ENCODE measurements around the gene SLC26A11. TPM values are rescaled to one million over a fixed set of nuclear protein-coding genes. Genes with fewer than 3 reads are reported as not detected.
A peak's percentile ranks its signal among the peaks of the same experiment; 100 is the strongest.

Gene SLC26A11
- polyA plus RNA-seq, 4 donors = 19.8 to 35.2 (median 28.0) TPM

- DNase-seq (ENCODE audit: low read depth in 4 of 4, low spot score in 2 of 4) = no peak
These were observed 57.8 kb downstream of the SLC26A11 start for GRCh38 chr17:80277751-80278671.

- DNase-seq (ENCODE audit: low read depth in 4 of 4, low spot score in 2 of 4) = no peak
These were observed 59.7 kb downstream of the SLC26A11 start for GRCh38 chr17:80279895-80280294.

DNA sequence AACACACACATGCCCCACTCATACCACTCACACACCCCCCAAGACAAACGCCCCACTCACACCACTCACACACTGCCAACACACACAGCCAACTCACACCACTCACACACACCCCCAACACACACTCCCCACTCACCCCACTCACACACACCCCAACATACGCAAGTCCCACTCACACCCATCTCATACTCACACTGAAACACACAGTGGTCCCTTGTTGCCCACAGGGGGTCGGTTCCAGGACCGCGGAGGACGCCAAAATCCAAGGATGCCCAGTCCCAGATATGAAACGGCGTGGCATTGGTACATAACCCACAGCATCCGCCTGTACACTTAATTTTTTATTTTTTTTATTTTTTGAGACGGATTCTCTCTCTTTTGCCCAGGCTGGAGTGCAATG, 61.3 kb downstream of the SLC26A11 start:
- no peak for DNase-seq (ENCODE audit: low read depth in 4 of 4, low spot score in 2 of 4)

GRCh38 chr17:80283116-80283852, 63.1 kb downstream of the SLC26A11 start:
- DNase-seq (ENCODE audit: low read depth in 4 of 4, low spot score in 2 of 4) = no peak

- no peak for DNase-seq (ENCODE audit: low read depth in 4 of 4, low spot score in 2 of 4)
These were observed 64.4 kb downstream of the SLC26A11 start for GRCh38 chr17:80284631-80285030.

DNA sequence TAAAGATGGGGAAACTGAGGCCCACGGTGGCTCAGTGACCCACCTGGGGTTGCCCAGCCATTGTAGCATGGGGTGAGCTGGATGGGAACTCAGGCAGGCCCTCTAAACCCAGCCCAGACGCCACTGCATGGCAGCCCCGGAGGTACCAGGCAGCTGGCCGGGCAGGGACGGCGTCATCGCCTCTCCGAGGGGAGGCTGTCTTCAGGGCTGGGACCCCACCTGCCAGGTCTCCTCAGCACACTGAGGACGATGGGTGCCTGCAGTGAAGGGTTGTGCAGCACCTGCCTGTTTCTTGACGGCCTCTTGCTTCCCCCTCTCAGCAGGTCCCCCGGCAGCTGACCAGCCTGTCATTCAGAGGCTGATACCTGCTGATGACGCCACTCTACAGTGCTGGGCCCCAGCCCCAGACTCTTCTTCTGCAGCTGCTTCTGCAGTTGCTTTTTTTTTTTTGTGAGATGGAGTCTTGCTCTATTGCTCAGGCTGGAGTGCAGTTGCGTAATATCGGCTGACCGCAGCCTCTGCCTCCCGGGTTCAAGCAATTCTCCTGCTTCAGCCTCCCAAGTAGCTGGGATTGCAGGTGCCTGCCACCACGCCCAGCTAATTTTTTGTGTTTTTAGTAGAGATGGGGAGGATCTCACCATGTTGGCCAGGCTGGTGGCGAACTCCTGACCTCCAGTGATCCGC, 65.2 kb downstream of the SLC26A11 start:
- DNase-seq (ENCODE audit: low read depth in 4 of 4, low spot score in 2 of 4) = no peak

DNA sequence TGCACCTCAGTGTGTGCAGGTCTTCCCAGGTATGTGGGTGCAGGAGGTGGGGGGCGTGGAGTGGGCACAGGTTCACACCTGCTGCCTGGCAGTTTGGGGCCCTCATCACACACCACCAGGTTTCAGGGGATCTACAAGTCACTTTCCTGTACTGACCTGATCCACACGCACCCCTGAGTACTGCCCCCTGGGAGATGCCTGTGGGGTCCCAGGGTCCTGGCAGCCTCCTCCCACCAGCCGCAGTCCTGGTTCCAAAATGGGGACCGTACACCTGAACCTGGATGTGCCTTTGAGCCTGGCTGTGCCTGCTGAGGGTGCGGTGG, 66.4 kb downstream of the SLC26A11 start:
- no peak for DNase-seq (ENCODE audit: low read depth in 4 of 4, low spot score in 2 of 4)

DNA sequence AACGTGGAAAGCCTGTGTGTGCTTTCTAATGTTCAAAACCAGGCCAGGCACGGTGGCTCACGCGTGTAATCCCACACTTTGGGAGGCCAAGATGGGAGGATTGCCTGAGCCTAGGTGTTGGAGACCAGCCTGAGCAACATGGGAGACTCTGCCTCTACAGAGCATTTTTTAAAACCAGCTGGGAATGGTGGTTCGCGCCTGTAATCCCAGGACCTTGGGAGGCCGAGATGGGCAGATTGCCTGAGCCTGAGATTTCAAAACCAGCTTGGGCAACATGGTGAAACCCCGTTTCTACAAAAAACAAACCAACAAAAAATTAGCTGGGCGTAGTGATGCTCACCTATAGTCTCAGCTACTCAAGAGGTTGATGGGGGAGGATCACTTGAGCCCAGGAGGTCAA, 66.8 kb downstream of the SLC26A11 start:
- no peak for DNase-seq (ENCODE audit: low read depth in 4 of 4, low spot score in 2 of 4)

GRCh38 chr17:80287806-80288567, 67.8 kb downstream of the SLC26A11 start:
- DNase-seq (ENCODE audit: low read depth in 4 of 4, low spot score in 2 of 4) = no peak

DNA sequence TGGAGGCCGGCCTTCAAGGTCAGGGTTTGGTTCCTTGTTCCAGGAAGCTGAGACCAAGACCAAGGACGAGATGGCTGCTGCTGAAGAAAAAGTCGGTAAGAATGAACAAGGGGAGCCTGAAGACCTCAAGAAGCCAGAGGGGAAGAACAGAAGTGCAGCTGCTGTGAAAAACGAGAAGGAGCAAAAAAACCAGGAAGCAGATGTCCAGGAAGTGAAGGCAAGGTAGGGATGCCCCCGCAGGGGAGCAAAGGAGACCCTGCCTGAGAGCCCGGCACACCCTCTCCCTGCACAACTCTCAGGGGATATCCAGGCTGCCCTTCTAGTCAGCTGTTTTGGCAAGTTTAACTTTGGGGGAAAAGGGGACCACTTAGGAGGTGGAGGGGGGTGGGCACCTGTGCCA, 69.4 kb downstream of the SLC26A11 start:
- DNase-seq (ENCODE audit: low read depth in 4 of 4, low spot score in 2 of 4) = no peak

- no peak for DNase-seq (ENCODE audit: low read depth in 4 of 4, low spot score in 2 of 4)
These were observed 69.9 kb downstream of the SLC26A11 start for GRCh38 chr17:80290156-80290555.

DNA sequence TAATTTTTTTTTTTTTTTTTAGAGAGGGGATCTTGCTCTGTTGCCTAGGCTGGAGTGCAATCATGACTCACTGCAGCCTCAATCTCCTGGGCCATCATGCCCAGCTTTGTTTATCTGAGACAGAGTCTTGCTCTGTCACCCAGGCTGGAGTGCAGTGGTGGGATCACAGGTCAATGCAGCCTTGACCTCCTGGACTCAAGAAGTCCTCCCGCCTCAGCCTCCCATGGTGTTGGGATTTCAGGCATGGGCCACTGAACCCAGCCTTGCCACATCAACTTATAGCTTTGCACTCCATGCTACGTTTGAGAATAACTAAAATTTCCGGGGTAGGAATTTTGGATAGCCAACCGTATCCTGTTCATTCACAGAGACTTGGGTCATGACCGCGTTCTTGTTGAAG, 71.0 kb downstream of the SLC26A11 start:
- no peak for DNase-seq (ENCODE audit: low read depth in 4 of 4, low spot score in 2 of 4)

GRCh38 chr17:80291691-80292487, 71.7 kb downstream of the SLC26A11 start:
- no peak for DNase-seq (ENCODE audit: low read depth in 4 of 4, low spot score in 2 of 4)

DNA sequence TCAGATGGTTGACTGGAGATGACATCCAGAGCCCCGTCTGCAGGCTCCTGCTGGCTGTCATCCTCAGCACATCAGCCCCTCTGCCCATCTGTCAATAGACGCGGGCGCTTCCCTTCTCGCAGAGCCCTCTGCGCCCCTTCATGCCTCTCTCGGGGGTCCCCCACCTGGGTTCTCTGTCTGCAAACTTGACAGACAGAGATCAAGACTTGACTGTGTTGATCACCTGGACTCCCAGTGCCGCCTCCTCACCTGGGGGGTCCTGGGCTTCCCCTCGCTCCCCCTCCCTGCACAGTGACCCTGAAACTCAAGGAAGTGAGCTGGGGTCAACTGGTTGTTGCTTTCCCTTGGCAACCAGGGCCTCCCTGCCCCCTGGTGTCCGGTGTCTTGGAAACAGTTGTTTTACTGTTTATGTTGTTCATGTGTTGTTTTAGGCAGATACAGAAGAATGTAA, 72.3 kb downstream of the SLC26A11 start:
- peak in 2 of 4 donors; percentile 9 to 25 for DNase-seq (ENCODE audit: low read depth in 4 of 4, low spot score in 2 of 4)

DNA sequence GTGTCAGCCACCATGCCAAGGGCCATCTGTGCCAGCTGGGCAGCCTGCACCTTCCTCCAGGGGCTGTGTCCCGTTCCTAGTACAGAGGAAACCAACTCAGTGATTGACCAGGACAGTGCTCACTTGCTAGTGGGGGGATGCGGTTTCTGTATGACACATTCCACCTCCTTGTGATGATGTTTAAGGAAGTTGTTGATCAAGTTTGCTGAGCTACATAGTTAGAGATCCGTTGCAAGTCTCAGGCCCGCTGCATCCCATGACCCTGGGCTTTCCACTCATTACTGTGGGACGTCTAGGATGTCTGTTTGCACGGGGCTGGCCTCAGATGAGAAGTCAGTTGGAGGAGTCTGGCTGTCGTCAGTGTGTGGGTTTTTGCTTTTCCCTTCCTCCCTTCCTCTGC, 74.0 kb downstream of the SLC26A11 start:
- no peak for DNase-seq (ENCODE audit: low read depth in 4 of 4, low spot score in 2 of 4)

GRCh38 chr17:80294653-80295052, 74.4 kb downstream of the SLC26A11 start:
- DNase-seq (ENCODE audit: low read depth in 4 of 4, low spot score in 2 of 4) = no peak

- no peak for DNase-seq (ENCODE audit: low read depth in 4 of 4, low spot score in 2 of 4)
These were observed 74.9 kb downstream of the SLC26A11 start for GRCh38 chr17:80295146-80295545.

- DNase-seq (ENCODE audit: low read depth in 4 of 4, low spot score in 2 of 4) = no peak
These were observed 75.3 kb downstream of the SLC26A11 start for GRCh38 chr17:80295559-80295958.

GRCh38 chr17:80296221-80296620, 76.0 kb downstream of the SLC26A11 start:
- no peak for DNase-seq (ENCODE audit: low read depth in 4 of 4, low spot score in 2 of 4)

Data from left renal cortex interstitium (tissue), 4 donors.